SW 1271 (cell line): Measurements from ENCODE around the gene MBD6.
A peak's percentile ranks its signal among the peaks of the same experiment; 100 is the strongest.
"Not testable (repeated sequence)": the region's sequence is repeated elsewhere in the genome, so short reads cannot be mapped to it uniquely, and the experiment has no call there.

Experiments
- DNase-seq, 2 experiments: peaks; one replicate each; lab custom pipeline; 2025; lab: John Stamatoyannopoulos, UW

MBD6 gene

GRCh38 chr12:57489157-57489641 lies 33.4 kb upstream of the MBD6 start:
- no peak for DNase-seq

GRCh38 chr12:57490126-57490525 lies 32.5 kb upstream of the MBD6 start:
- DNase-seq = no peak

DNA sequence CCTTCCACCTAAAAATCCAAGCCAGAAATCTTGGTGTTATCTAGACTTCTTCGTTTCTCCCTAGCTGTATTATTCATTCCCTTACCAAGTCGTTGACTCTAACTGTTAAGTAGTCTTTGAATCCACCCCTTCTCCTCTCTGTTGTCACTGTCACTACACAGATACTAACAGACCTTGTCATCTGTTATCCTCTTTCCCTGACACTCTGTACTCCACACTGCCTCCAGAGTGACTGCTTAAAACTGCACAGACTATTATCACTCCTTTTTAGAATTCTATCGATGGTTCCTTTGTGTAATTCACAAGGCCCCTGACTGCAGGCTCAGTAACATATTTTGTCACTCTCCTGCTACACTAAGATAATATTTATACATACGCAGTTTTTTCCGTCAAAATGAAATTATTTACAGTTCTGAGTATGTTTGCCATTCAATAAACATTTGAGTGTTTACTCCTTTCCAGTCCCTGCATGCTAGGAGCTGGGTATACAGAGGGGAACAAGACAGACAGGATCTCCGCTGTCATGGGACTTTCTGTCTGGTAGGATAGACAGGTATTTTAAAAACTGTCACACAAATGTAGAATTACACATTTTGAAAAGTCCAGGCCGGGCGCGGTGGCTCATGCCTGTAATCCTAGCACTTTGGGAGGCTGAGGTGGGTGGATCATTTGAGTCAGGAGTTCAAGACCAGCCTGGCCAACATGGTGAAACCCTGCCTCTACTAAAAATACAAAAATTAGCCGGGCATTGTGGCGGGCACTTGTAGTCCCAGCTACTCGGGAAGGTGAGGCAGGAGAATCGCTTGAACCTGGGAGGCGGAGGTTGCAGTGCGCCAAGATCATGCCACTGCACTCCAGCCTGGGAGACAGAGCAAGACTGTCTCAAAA lies 31.0 kb upstream of the MBD6 start:
- peak in 1 of 2 experiments; percentile 49 for DNase-seq

- DNase-seq = not testable (repeated sequence)
These were observed 27.4 kb upstream of the MBD6 start for GRCh38 chr12:57495051-57495701.

GRCh38 chr12:57496822-57497221 lies 25.8 kb upstream of the MBD6 start:
- no peak for DNase-seq

- DNase-seq = no peak
These were observed 25.1 kb upstream of the MBD6 start for GRCh38 chr12:57497223-57498131.

- DNase-seq = no peak
These were observed 24.5 kb upstream of the MBD6 start for GRCh38 chr12:57498132-57498502.

DNA sequence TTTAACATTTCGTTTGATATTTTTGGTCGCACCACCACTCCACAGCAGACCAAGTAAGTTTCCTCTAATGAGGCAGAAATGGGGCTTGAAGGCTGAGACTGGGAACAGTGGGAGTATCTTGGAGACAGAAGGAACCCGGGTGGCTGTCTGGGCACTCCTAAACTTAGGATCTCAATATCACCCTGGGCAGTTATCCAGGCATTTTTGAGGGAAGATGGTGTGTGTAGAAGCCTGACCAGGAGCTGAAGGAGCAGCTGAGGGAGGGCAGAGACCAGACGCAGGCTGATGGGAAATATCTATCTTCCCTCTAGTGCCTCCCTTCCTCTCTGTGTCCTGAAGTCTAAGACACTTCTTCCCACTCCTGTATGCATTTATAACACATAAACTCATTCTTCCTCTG lies 24.1 kb upstream of the MBD6 start:
- DNase-seq = no peak

GRCh38 chr12:57500213-57500612 lies 22.4 kb upstream of the MBD6 start:
- no peak for DNase-seq

GRCh38 chr12:57502311-57502969 lies 20.2 kb upstream of the MBD6 start:
- not testable (repeated sequence) for DNase-seq

- not testable (repeated sequence) for DNase-seq
These were observed 16.1 kb upstream of the MBD6 start for GRCh38 chr12:57506541-57506940.

DNA sequence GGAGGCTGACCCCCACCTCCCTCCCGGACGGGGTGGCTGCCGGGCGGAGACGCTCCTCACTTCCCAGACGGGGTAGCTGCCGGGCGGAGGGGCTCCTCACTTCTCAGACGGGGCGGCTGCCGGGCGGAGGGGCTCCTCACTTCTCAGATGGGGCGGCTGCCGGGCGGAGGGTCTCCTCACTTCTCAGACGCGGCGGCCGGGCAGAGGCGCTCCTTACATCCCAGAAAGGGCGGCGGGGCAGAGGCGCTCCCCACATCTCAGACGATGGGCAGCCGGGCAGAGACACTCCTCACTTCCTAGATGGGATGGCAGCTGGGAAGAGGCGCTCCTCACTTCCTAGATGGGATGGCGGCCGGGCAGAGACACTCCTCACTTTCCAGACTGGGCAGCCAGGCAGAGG lies 14.8 kb upstream of the MBD6 start:
- DNase-seq = not testable (repeated sequence)

DNA sequence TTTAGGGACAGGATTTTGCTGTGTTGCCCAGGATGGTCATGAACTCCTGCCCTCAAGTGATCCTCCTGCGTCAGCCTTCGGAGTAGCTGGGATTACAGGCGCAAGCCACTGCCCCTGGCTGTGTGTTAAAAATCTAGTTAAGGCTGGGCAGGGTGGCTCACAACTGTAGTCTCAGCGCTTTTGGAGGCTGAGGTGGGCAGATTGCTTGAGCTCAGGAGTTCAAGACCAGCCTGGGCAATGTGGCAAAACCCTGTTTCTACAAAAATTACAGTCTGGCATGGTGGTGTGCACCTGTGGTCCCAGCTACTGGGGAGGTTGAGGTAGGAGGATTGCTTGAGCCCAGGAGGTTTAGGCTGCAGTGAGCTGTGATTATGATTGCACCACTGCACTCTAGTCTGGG lies 11.5 kb upstream of the MBD6 start:
- no peak for DNase-seq

DNA sequence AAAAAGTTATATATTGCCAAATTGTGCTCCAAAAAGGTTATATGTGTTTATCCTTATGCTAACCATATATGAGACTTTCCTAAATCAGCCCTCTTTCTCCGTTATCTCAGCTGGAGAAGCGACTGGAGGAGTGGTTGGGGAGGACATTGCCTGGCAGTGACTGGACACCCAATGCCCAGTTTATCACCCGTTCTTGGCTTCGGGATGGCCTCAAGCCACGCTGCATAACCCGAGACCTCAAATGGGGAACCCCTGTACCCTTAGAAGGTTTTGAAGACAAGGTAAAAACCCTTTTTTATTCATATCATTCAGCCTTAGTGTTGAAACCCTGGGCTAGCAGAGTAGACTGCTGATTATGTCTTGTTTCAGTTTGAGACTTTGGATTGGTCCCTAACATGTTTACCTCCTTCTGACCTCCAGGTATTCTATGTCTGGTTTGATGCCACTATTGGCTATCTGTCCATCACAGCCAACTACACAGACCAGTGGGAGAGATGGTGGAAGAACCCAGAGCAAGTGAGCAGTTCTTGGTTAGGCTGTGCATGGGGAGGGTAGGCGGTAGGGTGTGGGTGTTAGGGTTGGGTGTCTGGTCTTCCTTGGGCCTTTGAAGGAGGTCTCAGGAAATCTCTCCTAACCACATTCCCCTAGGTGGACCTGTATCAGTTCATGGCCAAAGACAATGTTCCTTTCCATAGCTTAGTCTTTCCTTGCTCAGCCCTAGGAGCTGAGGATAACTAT lies 10.9 kb upstream of the MBD6 start:
- no peak for DNase-seq

DNA sequence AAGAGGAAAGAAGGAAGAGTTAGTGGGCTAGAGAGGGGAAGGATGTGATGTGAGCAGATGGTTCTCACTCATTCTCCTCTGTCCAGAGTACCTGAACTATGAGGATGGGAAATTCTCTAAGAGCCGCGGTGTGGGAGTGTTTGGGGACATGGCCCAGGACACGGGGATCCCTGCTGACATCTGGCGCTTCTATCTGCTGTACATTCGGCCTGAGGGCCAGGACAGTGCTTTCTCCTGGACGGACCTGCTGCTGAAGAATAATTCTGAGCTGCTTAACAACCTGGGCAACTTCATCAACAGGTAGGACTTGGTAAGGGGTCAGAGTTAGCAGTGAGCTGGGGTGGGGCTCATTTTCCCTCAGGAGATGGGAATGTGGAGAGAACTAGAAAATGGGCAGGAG lies 10.0 kb upstream of the MBD6 start:
- no peak for DNase-seq

DNA sequence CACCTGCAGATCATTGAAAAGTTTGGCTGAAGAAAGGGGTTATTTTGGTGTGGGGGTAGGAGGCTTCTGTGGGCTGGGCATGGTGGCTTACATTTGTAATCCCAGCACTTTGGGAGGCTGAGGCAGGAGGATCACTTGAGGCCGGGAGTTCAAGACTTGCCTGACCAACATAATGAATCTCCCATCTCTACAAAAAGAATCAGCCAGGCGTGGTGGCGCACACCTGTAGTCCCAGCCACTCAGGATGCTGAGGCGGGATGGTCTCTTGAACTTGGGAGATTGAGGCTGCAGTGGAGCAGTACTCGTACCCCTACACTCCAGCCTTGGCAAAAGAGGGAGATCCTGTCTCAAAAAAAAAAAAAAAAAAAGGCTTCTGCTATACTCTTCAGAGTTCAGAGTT lies 9.4 kb upstream of the MBD6 start:
- DNase-seq = no peak

- DNase-seq = not testable (repeated sequence)
These were observed 8.9 kb upstream of the MBD6 start for GRCh38 chr12:57513677-57514076.

GRCh38 chr12:57514246-57514645 lies 8.4 kb upstream of the MBD6 start:
- not testable (repeated sequence) for DNase-seq

- no peak for DNase-seq
These were observed 7.8 kb upstream of the MBD6 start for GRCh38 chr12:57514720-57515407.

DNA sequence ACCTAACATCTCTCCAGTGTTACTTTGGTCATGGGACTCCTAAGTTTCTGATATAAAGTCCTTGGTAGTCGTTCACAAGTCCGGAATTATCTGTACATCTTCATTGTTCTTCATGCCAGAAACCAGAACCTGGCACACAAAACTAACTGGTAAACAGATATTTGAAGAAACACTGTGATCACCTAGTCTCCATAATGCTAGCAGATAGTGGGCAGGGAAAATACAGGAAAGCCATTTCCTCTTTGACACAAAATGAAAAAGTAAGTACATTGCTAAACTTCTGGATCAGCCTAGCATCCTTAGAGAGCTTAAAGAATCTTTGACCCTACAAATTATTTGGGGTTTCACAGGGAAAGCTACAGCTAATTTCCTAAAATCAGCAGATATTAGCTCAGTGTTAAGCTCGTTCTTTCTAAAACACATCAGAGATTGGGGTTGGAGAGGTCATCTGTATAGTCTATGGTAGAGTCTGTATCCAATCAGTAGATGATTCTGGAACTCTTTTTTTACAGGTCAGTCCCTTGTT lies 7.2 kb upstream of the MBD6 start:
- DNase-seq = no peak
